Psoas muscle (tissue), 8 donors: ENCODE data around the gene IKBKE. TPM values are rescaled to one million over a fixed set of nuclear protein-coding genes. Genes with fewer than 3 reads are reported as not detected.

Experiments used
- ATAC-seq, 4 donors: fragments of 200-7000 bp; cut with Tn5 transposase; one replicate each; pipeline ENCODE4 v1.9.1; 2020; ENCODE audit warnings: moderate library complexity in 3 of 4, mild to moderate bottlenecking in 2 of 4
- DNase-seq, 2 donors: peaks; one replicate each; pipeline ENCODE4 v3.0.0-alpha.2; 2020
- H3K27ac ChIP-seq: fragments of 200-600 bp; one replicate; pipeline ENCODE4 v1.8.0; 2022
- H3K27me3 ChIP-seq, 3 donors: fragments of 200-600 bp in 1 of 3; one replicate each; pipeline versions ENCODE4 v1.6.1 to v1.8.0; 2013 to 2022; ENCODE audit warnings: low read length in 2 of 3, mild to moderate bottlenecking in 2 of 3, moderate library complexity in 1 of 3; ENCODE audit not compliant: insufficient read depth in 3 of 3
- H3K36me3 ChIP-seq, 2 donors: fragments of 200-600 bp in 1 of 2; one replicate each; pipeline versions ENCODE4 v1.6.1 to v1.8.0; 2013 to 2022; ENCODE audit warnings: low read depth in 1 of 2, mild to moderate bottlenecking in 1 of 2, moderate library complexity in 1 of 2; ENCODE audit not compliant: insufficient read depth in 1 of 2
- H3K4me1 ChIP-seq: fragments of 200-600 bp; one replicate; pipeline ENCODE4 v1.8.0; 2022
- H3K4me3 ChIP-seq: fragments of 200-600 bp; one replicate; pipeline ENCODE4 v1.8.0; 2022; ENCODE audit warnings: mild to moderate bottlenecking
- H3K9me3 ChIP-seq: fragments of 200-600 bp; one replicate; pipeline ENCODE4 v1.8.0; 2022
- whole genome bisulfite sequencing, 3 donors: extraction: QIAGEN DNeasy Blood & Tissue Kit; methylation state at CpG; one replicate each; pipeline versions ENCODE4 v1.1.6 to v1.1.7; 2013; 5-methylcytosine and 5-hydroxymethylcytosine counted together
- intact Hi-C, 2 donors: fragments of 100-400 bp; cut with DNase I; formaldehyde crosslinking; loops; one replicate each; pipeline versions ENCODE4 v1.11.0 to v1.14.2; 2022
- polyA plus RNA-seq, 3 donors: library from polyadenylated mRNA; stranded (reverse); fragments of 200-250 nt; gene quantifications; one replicate each; pipeline ENCODE4 v1.2.3, GENCODE V29; 2013
- total RNA-seq, 4 donors: library from RNA; stranded (reverse); fragmentation: NEBNext Ultra II Directional in 2 of 4; extraction: Animal tissue kit (Norgen Biotek cat#: 25700) in 2 of 4; gene quantifications; one replicate each; pipeline versions ENCODE4 v1.2.1 to v1.2.4, GENCODE V29; 2021 to 2023
- TF ChIP-seq, protein P1 (sequence below): fragments of 200-600 bp; IDR thresholded peaks from one replicate; pipeline ENCODE4 v1.8.0; 2022; ENCODE audit warnings: antibody characterized with exemption
- donor health status: healthy with polysubstance abuse.
- donor health status: DM: no; HTN: no; CAD: no; lungs with moderate emphysema.
- donor health status: Bipolar disorder and iron deficiency.
- donor health status: healthy.
- donor health status: DM: yes; HTN: yes; CAD: no.
- donor health status: DM: no; HTN: no; CAD: no.
- donor health status: DM: no; HTN: no; CAD: no.
- donor health status: DM: yes; HTN: yes; CAD: no.

IKBKE gene
- total and polyA plus RNA-seq, 7 donors = 0.14 to 0.89 (median 0.44) TPM

DNA sequence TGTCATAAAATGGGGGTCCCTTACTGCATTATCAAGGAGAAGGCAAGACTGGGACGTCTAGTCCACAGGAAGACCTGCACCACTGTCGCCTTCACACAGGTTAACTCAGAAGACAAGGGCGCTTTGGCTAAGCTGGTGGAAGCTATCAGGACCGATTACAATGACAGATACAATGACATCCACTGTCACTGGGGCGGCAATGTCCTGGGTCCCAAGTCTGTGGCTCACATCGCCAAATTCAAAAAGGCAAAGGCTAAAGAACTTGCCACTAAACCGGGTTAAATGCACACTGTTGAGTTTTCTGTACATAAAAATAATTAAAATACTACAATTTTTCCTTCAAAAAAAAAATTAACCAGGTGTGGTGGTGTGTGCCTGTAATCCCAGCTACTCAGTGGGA, 59.1 kb downstream of the IKBKE start:
- Histone ChIP-seq H3K4me1 (no peaks in the 10 kb centered on the region), H3K4me3 (no peak overlapping the region), H3K36me3 (no peaks in the 10 kb centered on the region), H3K27me3 (no peaks in the 10 kb centered on the region), H3K27ac (no peak overlapping the region), H3K9me3 (no peaks in the 10 kb centered on the region)
- TF ChIP-seq, protein P1, sequence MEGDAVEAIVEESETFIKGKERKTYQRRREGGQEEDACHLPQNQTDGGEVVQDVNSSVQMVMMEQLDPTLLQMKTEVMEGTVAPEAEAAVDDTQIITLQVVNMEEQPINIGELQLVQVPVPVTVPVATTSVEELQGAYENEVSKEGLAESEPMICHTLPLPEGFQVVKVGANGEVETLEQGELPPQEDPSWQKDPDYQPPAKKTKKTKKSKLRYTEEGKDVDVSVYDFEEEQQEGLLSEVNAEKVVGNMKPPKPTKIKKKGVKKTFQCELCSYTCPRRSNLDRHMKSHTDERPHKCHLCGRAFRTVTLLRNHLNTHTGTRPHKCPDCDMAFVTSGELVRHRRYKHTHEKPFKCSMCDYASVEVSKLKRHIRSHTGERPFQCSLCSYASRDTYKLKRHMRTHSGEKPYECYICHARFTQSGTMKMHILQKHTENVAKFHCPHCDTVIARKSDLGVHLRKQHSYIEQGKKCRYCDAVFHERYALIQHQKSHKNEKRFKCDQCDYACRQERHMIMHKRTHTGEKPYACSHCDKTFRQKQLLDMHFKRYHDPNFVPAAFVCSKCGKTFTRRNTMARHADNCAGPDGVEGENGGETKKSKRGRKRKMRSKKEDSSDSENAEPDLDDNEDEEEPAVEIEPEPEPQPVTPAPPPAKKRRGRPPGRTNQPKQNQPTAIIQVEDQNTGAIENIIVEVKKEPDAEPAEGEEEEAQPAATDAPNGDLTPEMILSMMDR = no peak
- intact Hi-C loops = no loop called here
- DNase-seq = no peak
- 85 to 98% (median 93%) methylated on average over 7 of the region's 7 CpGs for WGBS, 3 donors
- no peak for ATAC-seq

DNA sequence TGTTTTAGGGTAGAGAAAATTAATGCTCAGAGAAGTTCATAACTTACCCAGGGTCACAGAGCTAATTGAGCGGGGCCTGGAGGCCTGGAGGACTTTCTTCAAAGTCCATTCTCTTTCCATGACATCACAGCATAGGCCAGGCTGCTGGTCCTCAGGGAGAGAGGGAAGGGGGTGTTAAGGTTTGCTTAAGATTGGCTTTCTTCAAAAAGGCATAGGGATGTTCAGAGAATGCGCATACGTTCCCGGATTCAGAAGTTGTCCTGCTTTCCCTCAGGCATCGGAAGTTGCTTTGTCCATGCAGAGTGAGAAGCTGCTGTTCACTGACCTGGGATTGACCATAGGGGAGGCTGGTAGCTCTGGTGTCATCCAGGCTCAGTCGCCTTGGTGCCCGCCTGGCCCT, 62.1 kb downstream of the IKBKE start:
- Histone ChIP-seq H3K9me3 (no peaks in the 10 kb centered on the region), H3K4me3 (no peak overlapping the region), H3K4me1 (no peaks in the 10 kb centered on the region), H3K36me3 (no peaks in the 10 kb centered on the region), H3K27ac (no peak overlapping the region), H3K27me3 (no peaks in the 10 kb centered on the region)
- DNase-seq (no peak), ATAC-seq (no peak)
- 94 to 98% (median 96%) methylated on average over 7 of the region's 7 CpGs for WGBS, 3 donors
- intact Hi-C loops = no loop called here
- TF ChIP-seq, protein P1 = no peak

DNA sequence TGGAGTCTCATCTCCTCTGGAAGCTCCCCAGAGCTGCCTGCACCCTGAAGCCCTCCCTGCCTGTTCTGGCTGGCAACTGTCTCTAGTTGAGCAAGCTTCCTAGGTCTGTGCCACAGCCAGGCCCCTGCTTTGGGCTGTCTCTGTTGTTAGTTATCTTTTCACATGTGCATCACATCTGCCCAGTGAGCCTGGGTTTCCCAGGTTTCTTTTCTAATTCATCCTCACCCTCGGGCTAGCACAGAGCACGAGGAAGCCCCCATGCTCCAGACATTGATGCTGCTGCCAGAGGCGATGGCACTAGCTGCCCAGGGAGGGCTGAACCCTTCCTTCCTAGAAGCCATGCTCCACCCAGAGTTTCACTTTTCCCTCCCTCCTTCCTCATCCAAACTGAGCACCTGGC, 64.3 kb downstream of the IKBKE start:
- H3K27me3 ChIP-seq = no peaks in the 10 kb centered on the region
- DNase-seq (no peak), ATAC-seq (no peak)
- H3K9me3 ChIP-seq = no peaks in the 10 kb centered on the region
- intact Hi-C loops = no loop called here
- WGBS, 3 donors = 87 to 93% (median 92%) methylated on average over 3 of the region's 3 CpGs
- no peak overlapping the region for H3K4me3 ChIP-seq
- TF ChIP-seq, protein P1 = no peak
- H3K36me3 ChIP-seq = no peaks in the 10 kb centered on the region
- no peaks in the 10 kb centered on the region for H3K4me1 ChIP-seq
- H3K27ac ChIP-seq = no peak overlapping the region

DNA sequence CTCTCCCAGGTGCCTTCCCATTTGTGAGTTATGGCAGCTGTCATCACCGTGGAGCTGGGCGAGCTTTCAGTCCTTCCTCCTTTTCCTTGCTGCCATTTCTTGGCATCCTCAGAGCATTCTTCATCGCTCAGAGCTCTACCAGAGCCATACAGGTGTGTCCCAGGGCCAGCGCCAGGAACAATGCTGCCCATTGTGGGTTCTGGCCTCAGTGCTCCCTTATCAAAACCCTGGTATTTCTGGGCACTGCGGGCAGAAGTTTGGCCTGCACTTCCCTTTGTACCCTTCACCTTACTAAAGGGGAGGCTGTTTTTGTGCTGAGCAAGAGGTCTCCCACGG, 65.5 kb downstream of the IKBKE start:
- TF ChIP-seq, protein P1 = no peak
- no peak overlapping the region for H3K27ac ChIP-seq
- no peak for DNase-seq
- no peaks in the 10 kb centered on the region for H3K4me1 ChIP-seq
- no peaks in the 10 kb centered on the region for H3K9me3 ChIP-seq
- no peaks in the 10 kb centered on the region for H3K36me3 ChIP-seq
- WGBS, 3 donors = 78 to 85% (median 80%) methylated on average over 6 of the region's 6 CpGs
- H3K27me3 ChIP-seq = no peaks in the 10 kb centered on the region
- no peak overlapping the region for H3K4me3 ChIP-seq
- intact Hi-C loops = no loop called here
- no peak for ATAC-seq

DNA sequence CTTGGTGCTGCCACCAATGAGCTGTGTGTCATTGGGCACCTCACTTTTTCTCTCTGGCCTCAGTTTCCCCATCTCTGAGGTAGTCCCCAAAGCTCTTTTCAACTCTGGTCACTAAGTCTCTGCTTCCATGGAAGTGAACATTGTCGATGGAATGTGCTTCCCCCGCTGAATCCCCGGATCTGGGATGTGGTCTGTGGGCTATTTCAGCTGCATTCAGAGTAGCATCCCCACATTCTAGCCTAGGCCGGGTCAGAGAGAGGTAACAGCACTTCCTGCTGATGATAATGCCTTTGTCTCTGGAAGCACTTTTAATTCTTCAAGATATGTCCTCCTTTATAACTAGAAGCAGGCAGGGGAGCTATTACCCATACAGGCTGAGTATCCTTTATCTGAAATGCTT, 66.9 kb downstream of the IKBKE start:
- TF ChIP-seq, protein P1 = no peak
- intact Hi-C loops = no loop called here

More for the DNA sequence above, 66.9 kb downstream of the IKBKE start:
- H3K4me1 ChIP-seq = no peaks in the 10 kb centered on the region
- no peak overlapping the region for H3K4me3 ChIP-seq
- no peak overlapping the region for H3K27ac ChIP-seq
- 71 to 89% (median 83%) methylated on average over 4 of the region's 4 CpGs for WGBS, 3 donors
- ATAC-seq (no peak), DNase-seq (no peak)
- H3K27me3 ChIP-seq = no peaks in the 10 kb centered on the region
- H3K9me3 ChIP-seq = no peaks in the 10 kb centered on the region
- no peaks in the 10 kb centered on the region for H3K36me3 ChIP-seq
